ENCODE measurements around the gene ALS2CL.

Gene ALS2CL

GRCh38 chr3:46677411-46677726 lies 16.1 kb downstream of the ALS2CL start:
- in situ Hi-C loops (cut with HindIII; ENCODE audit: low pct_unique_long_range_greater_than_20kb, low sequenced_read_pairs), result no loop called here
- TF ChIP-seq JUND (IDR thresholded peaks at IDR 0.05; ENCODE audit: low read depth), result no peak
- no peak for DNase-seq (ENCODE audit: low read depth in 1 of 2, low spot score in 1 of 2)

- no peak for DNase-seq (ENCODE audit: low read depth in 1 of 2, low spot score in 1 of 2)
- in situ Hi-C loops (cut with HindIII; ENCODE audit: low pct_unique_long_range_greater_than_20kb, low sequenced_read_pairs), result no loop called here
- TF ChIP-seq JUND (IDR thresholded peaks at IDR 0.05; ENCODE audit: low read depth), result no peak
Observed at GRCh38 chr3:46676601-46677410, 16.7 kb downstream of the ALS2CL start.

GRCh38 chr3:46675843-46676567 lies 17.5 kb downstream of the ALS2CL start:
- in situ Hi-C loops (cut with HindIII; ENCODE audit: low pct_unique_long_range_greater_than_20kb, low sequenced_read_pairs), result no loop called here
- DNase-seq (ENCODE audit: low read depth in 1 of 2, low spot score in 1 of 2), result no peak
- TF ChIP-seq JUND (IDR thresholded peaks at IDR 0.05; ENCODE audit: low read depth), result no peak

GRCh38 chr3:46675426-46675825 lies 18.1 kb downstream of the ALS2CL start:
- in situ Hi-C loops (cut with HindIII; ENCODE audit: low pct_unique_long_range_greater_than_20kb, low sequenced_read_pairs), result no loop called here
- no peak for DNase-seq (ENCODE audit: low read depth in 1 of 2, low spot score in 1 of 2)
- TF ChIP-seq JUND (IDR thresholded peaks at IDR 0.05; ENCODE audit: low read depth), result no peak

GRCh38 chr3:46674031-46674845 lies 19.2 kb downstream of the ALS2CL start:
- DNase-seq (ENCODE audit: low read depth in 1 of 2, low spot score in 1 of 2), result no peak
- in situ Hi-C loops (cut with HindIII; ENCODE audit: low pct_unique_long_range_greater_than_20kb, low sequenced_read_pairs), result no loop called here
- TF ChIP-seq JUND (IDR thresholded peaks at IDR 0.05; ENCODE audit: low read depth), result no peak

GRCh38 chr3:46673151-46674030 lies 20.1 kb downstream of the ALS2CL start:
- DNase-seq (ENCODE audit: low read depth in 1 of 2, low spot score in 1 of 2), result no peak
- TF ChIP-seq JUND (IDR thresholded peaks at IDR 0.05; ENCODE audit: low read depth), result no peak
- in situ Hi-C loops (cut with HindIII; ENCODE audit: low pct_unique_long_range_greater_than_20kb, low sequenced_read_pairs), result no loop called here

GRCh38 chr3:46672349-46672695 lies 21.2 kb downstream of the ALS2CL start:
- no peak for TF ChIP-seq JUND (IDR thresholded peaks at IDR 0.05; ENCODE audit: low read depth)
- in situ Hi-C loops (cut with HindIII; ENCODE audit: low pct_unique_long_range_greater_than_20kb, low sequenced_read_pairs), result no loop called here
- no peak for DNase-seq (ENCODE audit: low read depth in 1 of 2, low spot score in 1 of 2)

- DNase-seq (ENCODE audit: low read depth in 1 of 2, low spot score in 1 of 2), result no peak
- no peak for TF ChIP-seq JUND (IDR thresholded peaks at IDR 0.05; ENCODE audit: low read depth)
- in situ Hi-C loops (cut with HindIII; ENCODE audit: low pct_unique_long_range_greater_than_20kb, low sequenced_read_pairs), result no loop called here
Observed at GRCh38 chr3:46671541-46672348, 21.7 kb downstream of the ALS2CL start.

GRCh38 chr3:46670891-46671427 lies 22.5 kb downstream of the ALS2CL start:
- no peak for TF ChIP-seq JUND (IDR thresholded peaks at IDR 0.05; ENCODE audit: low read depth)
- in situ Hi-C loops (cut with HindIII; ENCODE audit: low pct_unique_long_range_greater_than_20kb, low sequenced_read_pairs), result no loop called here
- no peak for DNase-seq (ENCODE audit: low read depth in 1 of 2, low spot score in 1 of 2)

- no peak for DNase-seq (ENCODE audit: low read depth in 1 of 2, low spot score in 1 of 2)
- in situ Hi-C loops (cut with HindIII; ENCODE audit: low pct_unique_long_range_greater_than_20kb, low sequenced_read_pairs), result no loop called here
- TF ChIP-seq JUND (IDR thresholded peaks at IDR 0.05; ENCODE audit: low read depth), result no peak
Observed at GRCh38 chr3:46670000-46670890, 23.2 kb downstream of the ALS2CL start.

Measured in T47D (cell line).